Transverse colon (tissue), 4 donors: ENCODE measurements around the gene JADE2. TPM values are rescaled to one million over a fixed set of nuclear protein-coding genes. Genes with fewer than 3 reads are reported as not detected.
A peak's percentile ranks its signal among the peaks of the same experiment; 100 is the strongest.

ENCODE experiments used
- DNase-seq: peaks from one replicate; pipeline ENCODE4 v3.0.0-alpha.2; 2019
- H3K27ac ChIP-seq, 4 donors: fragments of 200-600 bp; sonication (generic); 2 replicates each; pipeline ENCODE4 v1.5.1; 2016 to 2018; ENCODE audit warnings: inconsistent platforms in 4 of 4
- H3K27me3 ChIP-seq: fragments of 200-600 bp; sonication (generic); 2 replicates; pipeline ENCODE4 v1.5.1; 2017; ENCODE audit warnings: inconsistent platforms
- H3K36me3 ChIP-seq, 4 donors: fragments of 200-600 bp; sonication (generic); 2 replicates each; pipeline ENCODE4 v1.5.1; 2017 to 2019; ENCODE audit warnings: inconsistent platforms in 4 of 4
- H3K4me1 ChIP-seq, 4 donors: fragments of 200-600 bp; sonication (generic); 2 replicates each; pipeline ENCODE4 v1.5.1; 2017 to 2020; ENCODE audit warnings: inconsistent platforms in 4 of 4
- H3K4me3 ChIP-seq, 4 donors: fragments of 200-600 bp; sonication (generic); 1 replicate in 1 of 4; 2 replicates in 3 of 4; pipeline versions ENCODE4 v1.5.1 to v1.6.1; 2017 to 2019; ENCODE audit warnings: inconsistent platforms in 4 of 4
- H3K9me3 ChIP-seq, 2 donors: fragments of 200-600 bp; sonication (generic); 2 replicates each; pipeline ENCODE4 v1.5.1; 2017 to 2019; ENCODE audit warnings: inconsistent platforms in 2 of 2
- CTCF ChIP-seq, 5 experiments: fragments of 200-600 bp in 3 of 5; fragments of 450-650 bp in 2 of 5; sonication (generic) in 3 of 5; IDR thresholded peaks; 1 replicate in 2 of 5; 2 replicates in 3 of 5; pipeline ENCODE4 v1.5.1; 2016 to 2017; ENCODE audit warnings: antibody characterized with exemption in 5 of 5, inconsistent platforms in 3 of 5, mild to moderate bottlenecking in 2 of 5, moderate library complexity in 1 of 5
- EP300 ChIP-seq: sonication (generic); formaldehyde crosslinking; IDR thresholded peaks from one replicate; pipeline ENCODE4 v1.6.1; 2017; ENCODE audit warnings: antibody characterized with exemption, low read depth
- POLR2A ChIP-seq: fragments of 450-650 bp; IDR thresholded peaks from one replicate; pipeline ENCODE4 v1.6.1; 2016; ENCODE audit warnings: antibody characterized with exemption, mild to moderate bottlenecking, moderate library complexity
- POLR2AphosphoS5 ChIP-seq, 3 donors: sonication (generic); formaldehyde crosslinking; IDR thresholded peaks; one replicate each; pipeline ENCODE4 v1.6.1; 2016; ENCODE audit warnings: antibody characterized with exemption in 3 of 3
- WGBS, 2 donors: methylation state at CpG; one replicate each; pipeline ENCODE4 v1.1.5; 2018; ENCODE audit warnings: low coverage in 1 of 2; 5-methylcytosine and 5-hydroxymethylcytosine counted together
- in situ Hi-C, 4 donors: fragments of 200-750 bp; cut with MboI; loops; one replicate each; pipeline versions ENCODE4 v1.15.0 to v1.15.1; 2017; ENCODE audit warnings: low sequenced_read_pairs in 3 of 4, low pct_ligation_motif_present in 1 of 4, low pct_unique_long_range_greater_than_20kb in 1 of 4
- intact Hi-C: fragments of 100-400 bp; cut with DNase I; formaldehyde crosslinking; loops from one replicate; pipeline ENCODE4 v1.15.1; 2023; ENCODE audit warnings: low total_unique reads
- total RNA-seq, 4 donors: library from RNA; depleted of rRNA; stranded (reverse); fragments of >200 nt; gene quantifications; one replicate each; pipeline ENCODE4 v1.1.0, GENCODE V29; 2016

The JADE2 gene
- total RNA-seq, 4 donors from 2014 or later, result 36.6 to 50.1 (median 41.4) TPM

GRCh38 chr5:134576386-134577021, 51.0 kb downstream of the JADE2 start:
- in situ Hi-C loops (loop anchor here in 3 of 4 donors (5.0 to 25.0 kb wide), 4 partner anchors 164 to 389 kb away; partner anchors contain the start of genes CDKN2AIPNL (in 2 of the 3) and SKP1 (in 1 of the 3)), intact Hi-C loops (loop anchor here (5.0 kb wide), 2 partner anchors 49 to 164 kb away; partner anchors contain the start of genes CDKN2AIPNL and JADE2)
- no peak overlapping the region for H3K4me3 ChIP-seq
- H3K36me3 ChIP-seq, result peaks cover 0 to 52% (median 26%) of the 10 kb centered on the region in 4 donors
- TF ChIP-seq POLR2AphosphoS5 (IDR thresholded peaks at IDR 0.05), result no peak
- no peak for TF ChIP-seq EP300
- TF ChIP-seq CTCF (IDR thresholded peaks at IDR 0.05), result no peak
- TF ChIP-seq POLR2A, result no peak
- 33 to 80% methylated on average over 1 to 12 of the region's 12 CpGs for WGBS, 2 donors
- H3K9me3 ChIP-seq, result no peaks in the 10 kb centered on the region
- no peak for DNase-seq
- no peaks in the 10 kb centered on the region for H3K27me3 ChIP-seq
- H3K4me1 ChIP-seq, result peaks cover 0 to 4% (median 1%) of the 10 kb centered on the region in 4 donors
- H3K27ac ChIP-seq, result no peak overlapping the region

- WGBS, 2 donors, result 76% methylated on average over 10 of the region's 10 CpGs; no CpG with 5 or more reads in 1 of the 2 donors
- Histone ChIP-seq H3K9me3 (no peaks in the 10 kb centered on the region), H3K27ac (no peak overlapping the region), H3K27me3 (no peaks in the 10 kb centered on the region), H3K4me3 (no peak overlapping the region), H3K4me1 (peaks cover 0 to 7% (median 2%) of the 10 kb centered on the region in 4 donors), H3K36me3 (peaks cover 0 to 46% (median 22%) of the 10 kb centered on the region in 4 donors)
- intact Hi-C loops, result loop anchor here (5.0 kb wide), 2 partner anchors 50 to 165 kb away; partner anchors contain the start of genes CDKN2AIPNL and JADE2
- TF ChIP-seq POLR2A, result no peak
- in situ Hi-C loops, result loop anchor here in 3 of 4 donors (5.0 to 25.0 kb wide), 4 partner anchors 165 to 390 kb away; partner anchors contain the start of genes CDKN2AIPNL (in 2 of the 3) and SKP1 (in 1 of the 3)
- no peak for DNase-seq
Measured at GRCh38 chr5:134577022-134577795, 51.7 kb downstream of the JADE2 start.

GRCh38 chr5:134577796-134578577, 52.5 kb downstream of the JADE2 start:
- WGBS, 2 donors, result 44 to 77% methylated on average over 3 to 17 of the region's 17 CpGs
- Histone ChIP-seq H3K9me3 (no peaks in the 10 kb centered on the region), H3K27me3 (no peaks in the 10 kb centered on the region), H3K4me1 (peaks cover 0 to 7% (median 2%) of the 10 kb centered on the region in 4 donors), H3K27ac (no peak overlapping the region), H3K36me3 (peaks cover 0 to 40% (median 20%) of the 10 kb centered on the region in 4 donors), H3K4me3 (no peak overlapping the region)
- intact Hi-C loops, result loop anchor here (5.0 kb wide), 2 partner anchors 51 to 166 kb away; partner anchors contain the start of genes CDKN2AIPNL and JADE2
- in situ Hi-C loops, result loop anchor here in 3 of 4 donors (5.0 to 25.0 kb wide), 4 partner anchors 166 to 391 kb away; partner anchors contain the start of genes CDKN2AIPNL (in 2 of the 3) and SKP1 (in 1 of the 3)
- peak; percentile 84 for DNase-seq
- TF ChIP-seq EP300 (no peak), CTCF (IDR thresholded peaks at IDR 0.05) (peak; percentile 72 to 84 (median 83))

GRCh38 chr5:134578578-134579283, 53.3 kb downstream of the JADE2 start:
- DNase-seq, result no peak
- Histone ChIP-seq H3K27me3 (no peaks in the 10 kb centered on the region), H3K4me1 (peaks cover 0 to 7% (median 2%) of the 10 kb centered on the region in 4 donors), H3K4me3 (no peak overlapping the region), H3K36me3 (peaks cover 0 to 34% (median 16%) of the 10 kb centered on the region in 4 donors), H3K9me3 (no peaks in the 10 kb centered on the region), H3K27ac (no peak overlapping the region)
- WGBS, 2 donors, result 94% methylated on average over 32 of the region's 32 CpGs; no CpG with 5 or more reads in 1 of the 2 donors
- intact Hi-C loops (loop anchor here (5.0 kb wide), 2 partner anchors 51 to 166 kb away; partner anchors contain the start of genes CDKN2AIPNL and JADE2), in situ Hi-C loops (loop anchor here in 3 of 4 donors (5.0 to 25.0 kb wide), 4 partner anchors 166 to 391 kb away; partner anchors contain the start of genes CDKN2AIPNL (in 2 of the 3) and SKP1 (in 1 of the 3))
- TF ChIP-seq POLR2AphosphoS5 (IDR thresholded peaks at IDR 0.05) (no peak), EP300 (no peak), CTCF (IDR thresholded peaks at IDR 0.05) (no peak), POLR2A (no peak)
